IPS-NIHi7 (cell line): Measurements from ENCODE around the gene TOX2.
A peak's percentile ranks its signal among the peaks of the same experiment; 100 is the strongest.

Source experiments
- DNase-seq: peaks from one replicate; pipeline ENCODE4 v3.0.0; 2012; ENCODE audit warnings: mixed read lengths; ENCODE audit errors: extremely low spot score

TOX2 gene

DNA sequence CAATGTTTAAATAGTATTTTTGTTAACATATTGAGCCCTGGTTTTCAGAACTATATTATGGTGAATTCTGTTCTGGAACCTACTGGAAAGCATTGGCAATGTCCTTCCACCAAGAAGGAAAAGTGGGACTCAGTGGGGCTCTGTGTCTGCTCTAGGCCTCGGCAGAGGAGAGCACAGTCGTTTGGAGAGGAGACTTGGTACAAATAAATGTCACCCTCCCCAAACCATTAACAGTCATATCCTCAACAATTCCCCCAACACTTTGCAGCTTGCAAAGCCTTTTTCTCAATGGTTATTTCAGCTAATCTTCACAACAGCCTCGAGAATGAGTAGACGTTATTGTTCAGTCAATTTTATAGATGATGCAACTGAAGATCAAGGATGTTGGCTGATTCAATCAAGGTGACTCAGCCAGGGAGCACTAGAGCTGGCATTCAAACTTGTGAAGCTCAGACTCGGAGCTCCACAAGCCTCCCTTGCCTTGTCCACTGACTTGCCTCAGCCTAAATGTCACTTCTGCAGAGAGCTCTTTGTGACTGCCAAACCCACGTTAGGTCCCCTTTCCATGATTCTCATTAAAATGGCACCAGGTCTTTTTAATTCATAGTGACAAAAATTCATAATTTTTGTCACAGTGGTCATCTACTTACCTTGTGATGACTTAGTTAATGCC, 60.6 kb downstream of the TOX2 start:
- no peak for DNase-seq

DNA sequence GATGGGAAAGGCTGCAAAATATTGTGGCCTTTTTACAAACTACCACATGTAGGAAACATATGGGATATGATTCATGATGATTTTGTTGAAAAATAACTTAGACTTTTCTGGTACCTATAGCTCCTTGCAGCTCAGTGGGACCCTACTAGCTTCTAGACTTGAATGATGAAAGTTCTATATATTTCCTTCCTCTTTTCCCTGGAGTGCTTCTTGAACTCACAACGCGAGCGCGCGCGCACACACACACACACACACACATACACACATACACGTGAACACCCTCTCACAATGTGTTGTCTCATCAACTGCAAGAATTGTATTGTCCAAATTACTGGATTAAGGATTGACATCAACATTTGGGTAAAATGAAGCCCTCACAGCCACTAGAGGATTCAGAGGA, 61.9 kb downstream of the TOX2 start:
- DNase-seq: no peak

DNA sequence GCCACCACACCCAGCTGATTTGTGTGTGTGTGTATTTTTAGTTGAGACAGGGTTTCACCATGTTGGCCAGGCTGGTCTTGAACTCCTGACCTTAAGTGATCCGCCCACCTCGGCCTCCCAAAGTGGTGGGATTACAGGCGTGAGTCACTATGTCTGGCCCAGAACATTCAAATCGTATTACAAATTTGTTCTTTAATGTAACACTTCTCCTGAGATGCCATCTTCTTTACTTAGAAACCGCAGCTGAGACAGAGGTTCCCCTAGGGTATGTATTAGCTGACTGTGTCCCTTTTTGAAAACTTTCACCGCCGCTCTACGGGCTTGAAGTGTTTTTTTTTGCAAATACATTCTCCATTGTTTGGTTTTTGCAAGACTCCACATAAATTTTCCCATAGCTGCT, 62.6 kb downstream of the TOX2 start:
- no peak for DNase-seq

DNA sequence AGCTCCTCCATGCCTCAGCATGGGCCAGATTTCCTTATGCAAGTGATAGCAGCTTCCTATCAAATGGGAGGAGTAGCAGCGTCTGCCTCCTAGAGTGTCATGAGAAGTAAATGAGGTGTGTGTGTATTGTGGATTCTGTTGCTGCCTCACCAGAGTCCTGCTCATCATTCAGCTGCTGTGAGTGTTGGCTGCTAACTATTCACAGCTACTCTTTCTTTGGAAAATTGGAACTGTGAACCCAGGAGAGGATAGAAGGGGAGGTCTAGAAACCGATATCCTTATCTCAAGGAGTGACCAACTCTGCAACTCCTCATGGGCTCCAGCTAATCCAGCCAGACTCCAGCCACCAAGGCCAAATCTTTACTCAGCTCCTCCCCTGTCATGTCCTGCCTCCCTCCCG, 63.3 kb downstream of the TOX2 start:
- no peak for DNase-seq

DNA sequence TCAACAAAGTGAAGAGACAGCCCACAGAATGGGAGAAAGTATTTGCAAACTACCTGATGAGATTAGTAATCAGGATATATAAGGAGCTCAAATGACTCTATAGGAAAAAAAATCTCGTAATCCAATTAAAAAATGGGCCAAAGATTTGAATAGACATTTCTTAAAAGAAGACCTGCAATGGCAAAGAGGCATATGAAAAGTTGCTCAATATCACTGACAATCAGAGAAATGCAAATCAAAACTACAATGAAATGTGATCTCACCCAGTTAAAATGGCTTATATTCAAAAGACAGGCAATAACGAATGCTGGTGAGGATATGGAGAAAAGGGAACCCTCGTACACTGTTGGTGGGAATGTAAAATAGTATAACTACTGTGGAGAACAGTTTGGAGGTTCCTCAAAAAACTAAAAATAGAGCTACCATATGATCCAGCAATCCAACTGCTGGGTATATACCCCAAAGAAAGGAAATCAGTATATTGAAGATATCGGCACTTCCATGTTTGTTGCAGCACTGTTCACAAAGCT, 65.0 kb downstream of the TOX2 start:
- no peak for DNase-seq

DNA sequence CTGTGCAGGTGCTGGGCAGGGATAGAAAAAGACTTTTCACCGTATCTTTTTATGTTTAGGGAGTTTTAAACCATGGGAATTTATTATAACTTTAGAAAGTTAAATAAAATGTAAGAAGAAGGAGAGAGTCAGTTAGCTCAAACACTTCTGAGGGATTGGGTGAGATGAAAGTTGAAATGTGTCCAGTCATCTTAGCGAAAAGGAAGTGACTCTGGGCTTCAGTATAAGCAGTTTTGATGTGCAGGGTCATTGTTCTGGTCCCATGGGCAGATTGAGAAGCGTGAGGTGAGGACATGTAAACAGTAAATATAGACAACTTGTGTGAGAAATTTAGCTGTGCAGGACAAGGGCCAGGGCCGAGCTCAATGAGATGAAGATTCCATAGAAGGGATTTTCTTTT, 66.9 kb downstream of the TOX2 start:
- DNase-seq: no peak

DNA sequence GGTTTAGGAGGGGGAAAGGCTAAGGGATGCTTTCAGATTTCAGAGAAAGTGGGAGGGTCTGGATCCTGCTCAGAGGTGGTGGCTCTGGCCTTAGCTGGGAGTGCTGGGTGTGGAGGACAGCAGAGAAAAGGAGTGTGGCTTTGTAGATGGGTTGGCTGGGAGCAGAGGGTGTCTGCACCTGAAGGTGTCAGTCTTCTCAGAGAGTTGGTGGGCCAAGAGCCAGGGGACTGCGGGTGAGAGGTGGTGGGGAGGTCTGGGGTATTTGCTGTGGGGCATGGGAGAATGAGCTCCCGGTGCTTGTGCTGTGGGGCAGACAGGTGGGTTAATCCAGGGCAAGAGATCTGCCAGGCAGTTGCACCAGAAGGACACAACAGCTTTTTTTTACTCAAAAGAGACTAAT, 67.4 kb downstream of the TOX2 start:
- no peak for DNase-seq

DNA sequence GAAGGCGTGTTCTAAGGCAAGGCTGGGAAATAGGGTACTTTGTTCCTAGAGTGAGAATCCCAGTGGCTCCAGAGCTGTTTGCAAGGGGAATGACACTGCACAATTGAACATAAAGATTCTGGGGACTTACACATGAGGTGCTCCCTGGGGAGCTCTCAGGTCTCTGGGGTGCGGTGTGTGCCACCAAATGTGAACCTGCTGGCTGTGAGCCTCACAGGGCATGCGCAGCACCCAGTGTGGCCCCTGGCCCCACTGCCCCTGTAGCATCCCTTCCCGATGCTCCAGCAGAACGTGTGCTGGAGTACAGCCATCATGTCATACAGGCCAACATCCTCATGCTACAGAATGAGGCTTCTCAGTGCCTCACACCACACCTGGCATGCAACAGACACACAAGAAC, 68.2 kb downstream of the TOX2 start:
- no peak for DNase-seq

DNA sequence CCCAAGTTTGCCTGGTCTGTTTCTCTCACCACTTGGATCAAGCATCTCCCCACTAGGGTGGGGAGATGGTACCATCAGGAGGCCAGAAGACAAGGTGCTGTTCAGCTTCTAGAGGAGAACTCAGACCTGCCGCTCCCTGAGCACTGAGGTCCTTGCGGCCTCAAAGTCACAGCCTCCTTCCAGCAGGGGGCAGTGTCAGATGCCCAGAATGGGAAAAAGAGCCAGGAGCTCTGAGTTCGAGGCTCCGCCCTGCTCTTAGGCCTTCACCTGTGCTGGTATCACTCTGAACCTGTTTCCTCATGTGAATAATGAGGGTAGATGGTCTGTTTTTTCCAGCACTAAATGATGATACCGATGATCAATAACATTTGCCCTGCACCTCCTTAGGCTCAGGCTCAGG, 68.7 kb downstream of the TOX2 start:
- DNase-seq: peak; percentile 54

DNA sequence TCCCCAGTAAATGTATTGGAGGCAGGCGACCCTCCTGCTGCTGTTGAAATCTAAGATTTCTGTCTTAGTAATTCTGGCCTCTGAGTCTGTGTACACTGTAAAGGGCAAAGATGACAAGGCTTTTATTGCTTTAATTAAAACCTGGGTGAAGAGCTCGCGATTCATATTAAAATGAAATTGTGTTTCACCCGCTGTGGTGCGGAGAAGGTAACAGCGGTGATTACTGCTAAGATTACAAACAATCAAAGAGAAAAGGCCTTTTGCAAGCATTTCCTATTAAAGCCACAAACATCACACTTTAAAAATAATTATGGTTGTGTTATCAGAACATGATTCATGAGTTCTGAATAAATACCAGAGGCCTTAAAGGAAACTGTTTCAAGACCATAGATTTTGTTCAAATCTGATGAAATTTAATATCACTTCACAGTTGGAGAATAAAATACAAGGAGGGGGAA, 69.3 kb downstream of the TOX2 start:
- DNase-seq: no peak

DNA sequence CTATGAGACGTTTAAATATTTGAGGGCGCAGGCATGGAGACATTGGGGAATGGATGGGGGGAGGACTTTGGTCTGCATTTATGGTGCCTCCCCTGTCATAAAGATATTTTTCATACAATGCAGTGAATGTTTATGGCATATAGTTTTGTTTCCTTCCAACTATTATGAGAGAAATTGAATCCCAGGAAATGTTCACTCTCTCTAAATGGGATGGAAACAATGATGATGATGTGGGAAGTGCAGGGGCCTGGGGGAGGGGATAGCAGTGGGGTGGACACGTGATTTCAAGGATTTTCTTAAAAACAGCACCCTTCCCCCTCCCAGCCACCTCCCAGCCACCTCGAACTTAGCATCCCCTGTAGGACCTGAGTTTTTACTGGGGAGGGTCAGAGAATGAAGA, 69.9 kb downstream of the TOX2 start:
- no peak for DNase-seq

DNA sequence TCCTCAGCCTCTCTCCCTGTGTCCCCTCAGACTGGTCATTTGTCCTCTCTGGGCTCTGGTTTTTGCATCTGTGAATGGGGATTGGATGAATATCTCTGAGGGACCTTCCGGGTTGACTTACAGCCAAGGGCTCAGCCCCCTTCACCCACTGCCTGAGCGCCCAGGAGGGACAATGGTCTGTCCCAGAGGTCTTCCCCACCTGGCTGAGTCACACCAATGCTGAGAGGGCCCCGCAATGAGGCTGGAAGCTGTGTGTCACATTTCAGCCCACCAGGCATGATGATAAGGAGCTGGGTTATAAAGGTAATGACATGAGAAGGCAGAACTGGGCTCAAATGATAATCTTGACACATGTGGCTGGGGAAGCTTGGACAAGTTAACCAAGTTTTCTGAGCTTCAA, 70.5 kb downstream of the TOX2 start:
- DNase-seq: no peak

DNA sequence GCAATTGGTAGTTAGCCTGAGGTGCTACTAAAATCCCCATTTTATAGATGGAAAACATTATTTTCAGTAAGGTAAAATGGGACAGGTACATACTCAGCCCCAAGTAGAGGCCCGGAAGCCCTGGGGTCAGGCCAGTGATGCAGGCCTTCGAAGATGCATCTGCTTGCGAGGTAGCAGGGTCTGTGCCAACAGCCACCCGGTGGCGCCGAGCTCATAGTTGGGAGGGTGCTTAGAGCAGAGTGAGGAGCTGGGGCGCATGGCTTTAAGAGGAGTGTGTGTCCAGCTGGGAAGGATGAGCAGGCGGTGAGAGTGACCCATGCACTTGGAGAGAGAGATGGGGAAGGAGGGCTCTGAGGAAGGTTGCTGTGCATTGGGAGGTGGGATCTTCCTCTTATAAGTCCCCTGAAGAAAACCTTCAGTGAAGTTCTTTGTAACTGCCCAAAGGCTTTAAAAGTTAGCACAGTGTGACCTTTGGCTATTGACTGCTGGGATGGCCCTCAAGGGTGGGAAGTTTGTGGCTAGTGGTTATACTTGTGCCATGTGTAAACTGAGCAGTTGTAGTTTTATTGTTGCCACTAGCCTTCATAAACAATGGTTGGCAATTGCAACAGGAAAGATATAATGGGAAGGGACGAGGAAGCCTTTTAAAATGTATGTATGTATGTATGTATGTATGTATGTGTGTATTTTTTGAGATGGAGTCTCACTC, 71.1 kb downstream of the TOX2 start:
- no peak for DNase-seq

DNA sequence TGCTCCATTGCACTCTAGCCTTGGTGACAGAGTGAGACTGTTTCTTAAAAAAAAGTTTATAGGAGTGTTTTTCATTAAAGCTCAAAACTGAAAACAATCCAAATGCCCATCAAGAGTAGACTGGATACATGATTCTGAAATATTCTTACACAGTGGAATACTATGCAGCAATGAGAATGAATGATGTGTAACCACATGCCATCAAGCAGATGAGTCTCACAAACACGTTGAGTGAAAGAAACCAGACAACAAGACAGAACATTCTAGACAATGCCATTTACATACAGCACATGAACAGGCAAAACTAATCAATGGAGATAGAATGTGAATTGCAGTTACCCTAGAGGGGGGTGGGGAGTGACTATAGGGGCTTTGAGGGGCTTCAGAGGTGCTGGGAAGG, 72.4 kb downstream of the TOX2 start:
- DNase-seq: no peak

DNA sequence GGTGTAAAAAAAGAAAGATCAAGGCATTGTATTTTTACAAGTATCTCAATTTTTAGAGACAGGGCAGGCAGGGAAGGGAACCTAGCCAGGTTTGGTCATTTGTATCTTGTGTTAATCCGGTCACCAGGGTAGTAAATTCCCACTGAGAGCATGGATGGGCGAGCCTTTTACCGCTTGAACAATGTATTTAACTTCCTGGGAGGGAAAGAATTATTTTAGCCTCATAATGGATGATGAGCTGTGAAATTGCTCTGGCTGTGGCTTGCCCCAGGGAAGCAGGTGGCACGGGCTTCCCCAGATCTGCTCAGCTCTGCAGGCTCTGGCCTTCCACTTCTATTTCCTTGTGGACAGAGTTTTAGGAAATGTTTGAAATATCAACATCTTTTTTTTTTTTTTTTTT, 72.9 kb downstream of the TOX2 start:
- no peak for DNase-seq

DNA sequence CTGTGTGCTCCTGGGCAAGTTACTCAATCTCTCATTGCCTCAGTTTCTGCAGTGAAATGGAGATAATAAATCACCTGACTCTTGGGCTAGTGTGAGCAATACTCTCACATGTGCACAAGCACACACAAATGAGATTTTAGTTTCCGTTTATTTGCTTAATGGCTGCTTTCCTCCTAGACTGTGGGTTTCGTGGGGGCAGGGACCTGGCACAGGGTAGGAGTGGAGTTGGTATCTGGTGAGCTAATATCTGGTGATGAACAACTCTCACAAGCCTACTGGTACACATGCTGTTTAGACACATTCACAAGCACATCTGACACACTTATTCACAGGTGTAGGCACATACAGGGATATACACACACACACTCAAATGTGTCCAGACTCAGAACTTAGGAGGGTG, 73.8 kb downstream of the TOX2 start:
- no peak for DNase-seq

DNA sequence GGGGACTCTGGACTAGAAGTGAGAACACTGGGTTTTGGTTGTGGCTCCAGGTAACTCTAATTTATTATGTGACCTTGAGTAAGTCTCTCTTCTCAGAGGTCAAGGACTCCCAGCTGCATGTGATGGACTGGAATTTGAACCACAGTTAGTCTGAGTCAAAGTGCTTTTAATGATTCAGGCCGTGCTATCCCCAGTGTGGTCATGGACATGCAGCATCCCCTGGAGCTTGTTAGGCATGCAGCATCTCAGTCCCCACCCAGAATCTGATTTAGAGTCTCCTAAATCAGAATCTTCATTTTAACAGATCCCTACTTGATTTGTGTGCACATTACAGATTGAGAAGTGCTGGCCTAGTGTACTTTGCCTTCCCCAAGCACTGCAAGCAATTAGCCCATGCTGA, 74.2 kb downstream of the TOX2 start:
- DNase-seq: no peak

DNA sequence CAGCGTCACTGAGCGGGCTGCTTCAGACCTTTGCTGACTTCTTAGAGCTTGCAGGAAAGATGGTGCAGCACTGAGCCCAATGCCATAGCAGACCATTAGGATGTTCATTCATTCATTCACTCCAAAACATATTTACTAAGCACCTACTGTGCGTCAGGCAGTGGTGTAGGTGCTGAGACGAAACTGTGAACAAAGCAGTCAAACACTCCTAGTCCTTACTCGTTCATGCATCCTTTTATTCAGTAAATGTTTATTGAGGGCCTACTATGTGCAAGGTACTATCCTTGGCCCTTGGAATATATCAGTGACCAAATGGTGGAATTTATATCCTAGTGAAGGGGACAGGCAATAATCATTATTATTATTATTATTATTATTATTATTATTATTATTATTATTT, 76.6 kb downstream of the TOX2 start:
- no peak for DNase-seq

DNA sequence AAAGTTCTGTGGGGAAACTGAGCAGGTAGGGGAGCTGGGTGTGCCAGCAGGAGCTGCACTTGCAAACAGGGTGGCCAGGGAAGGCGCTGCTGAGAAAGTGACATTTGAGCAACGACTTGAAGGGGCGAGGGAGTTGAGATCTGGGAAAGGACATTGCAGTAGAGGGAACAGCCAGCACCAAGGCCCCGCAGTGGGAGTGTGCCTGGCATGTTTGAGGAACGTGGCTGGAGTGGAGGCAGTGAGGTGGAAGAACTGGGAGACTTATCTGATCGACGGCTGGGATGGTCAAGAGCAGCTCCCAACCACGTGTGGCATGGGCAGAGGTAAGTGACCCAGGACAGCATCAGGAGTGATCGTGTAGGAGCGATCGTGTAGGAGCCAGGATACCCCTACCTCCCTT, 77.3 kb downstream of the TOX2 start:
- DNase-seq: no peak

DNA sequence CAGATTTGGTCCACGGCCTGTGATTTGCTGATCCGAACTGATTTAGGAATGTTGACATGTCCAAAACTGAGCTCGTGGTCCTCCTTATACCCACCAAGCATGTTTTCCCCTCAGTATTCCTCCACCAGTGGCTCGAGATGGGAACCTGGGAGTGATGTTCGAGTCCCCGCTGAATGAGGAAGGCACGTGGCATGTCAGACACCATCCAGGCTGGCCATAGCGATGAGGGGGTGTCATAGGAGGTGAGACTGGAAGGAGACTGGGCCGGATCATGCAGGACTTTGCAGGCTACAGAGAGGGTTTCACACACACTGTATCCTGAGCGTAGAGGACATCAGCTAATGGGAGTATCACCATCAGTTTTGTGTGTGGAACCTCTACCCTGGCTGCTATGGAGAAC, 78.2 kb downstream of the TOX2 start:
- DNase-seq: no peak

DNA sequence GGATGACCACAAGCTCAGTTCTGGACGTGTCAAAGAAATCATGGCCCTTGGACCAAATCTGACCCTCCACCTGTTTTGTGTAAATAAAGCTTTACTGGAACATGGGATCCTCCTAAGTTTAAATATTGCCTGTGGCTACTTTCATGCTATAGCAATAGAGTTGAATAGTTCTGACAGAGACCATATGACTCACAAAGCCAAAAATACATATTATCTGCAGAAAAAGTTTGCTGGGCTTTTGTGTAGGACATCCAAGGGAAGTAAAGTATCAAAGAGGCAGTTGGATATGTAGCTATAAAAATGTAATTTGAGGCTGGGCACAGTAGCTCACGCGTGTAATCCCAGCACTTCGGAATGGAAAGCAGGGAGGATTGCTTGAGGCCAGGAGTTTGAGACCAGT, 78.9 kb downstream of the TOX2 start:
- DNase-seq: no peak

DNA sequence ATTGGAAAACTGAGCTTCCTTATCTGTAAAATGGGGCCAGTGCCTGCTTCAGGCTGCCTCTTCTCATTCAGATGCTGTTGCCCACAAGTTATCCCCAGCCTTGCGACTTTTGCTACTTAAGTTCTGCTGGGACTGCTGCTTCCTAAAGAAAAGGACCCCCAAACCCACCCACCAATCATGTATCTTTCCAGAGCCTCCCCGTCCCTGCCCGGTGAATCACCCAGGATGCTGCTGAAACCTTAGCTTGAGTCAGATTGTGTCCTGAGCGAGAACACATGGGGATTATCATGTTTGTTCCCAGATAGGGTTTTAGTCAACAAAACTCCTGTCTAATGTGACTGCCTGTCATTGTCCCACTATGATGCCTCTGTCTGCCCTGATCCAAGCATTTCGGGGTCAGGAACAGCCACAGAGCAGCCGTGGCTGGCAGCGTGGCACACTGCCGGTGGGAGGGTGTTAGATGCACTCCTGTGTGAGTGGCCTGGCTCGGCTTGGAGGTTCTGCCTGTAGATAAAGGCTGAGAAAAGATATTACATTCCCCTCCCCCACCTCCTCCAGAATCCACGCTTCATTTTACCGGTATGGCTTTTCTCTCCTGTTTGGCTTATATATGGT, 79.9 kb downstream of the TOX2 start:
- no peak for DNase-seq

DNA sequence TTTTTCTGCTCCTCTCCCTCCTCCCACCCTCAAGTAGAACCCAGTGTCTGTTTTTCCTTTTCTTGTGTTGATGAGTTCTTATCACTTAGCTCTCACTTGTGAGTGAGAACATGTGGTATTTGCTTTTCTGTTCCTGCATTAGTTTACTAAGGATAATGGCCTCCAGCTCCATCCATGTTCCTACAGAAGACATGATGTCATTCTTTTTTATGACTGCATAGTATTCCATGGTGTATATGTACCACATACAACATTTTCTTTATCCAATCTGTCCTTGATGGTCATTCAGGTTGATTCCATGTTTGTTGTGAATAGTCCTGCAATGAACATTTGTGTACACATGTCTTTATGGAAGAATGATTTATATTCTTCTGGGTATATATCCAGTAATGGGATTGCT, 81.0 kb downstream of the TOX2 start:
- DNase-seq: no peak
